SK-N-SH (cell line): ENCODE results near the gene OBSL1. TPM values are rescaled to one million over a fixed set of nuclear protein-coding genes. Genes with fewer than 3 reads are reported as not detected.

Source experiments
- CTCF ChIA-PET: fragments of 300-600, 350-600 bp; formaldehyde crosslinking; extraction: SDS; loops from one replicate; lab custom pipeline; 2021; lab: Yijun Ruan, JAX
- POLR2A ChIA-PET: fragments of 350-600 bp; sonication (Branson Sonifier 250); formaldehyde crosslinking; extraction: SDS; loops from one replicate; lab custom pipeline; 2020; ENCODE audit warnings: antibody characterized with exemption, inconsistent platforms; lab: Yijun Ruan, JAX
- DNase-seq: peaks from one replicate; pipeline ENCODE4 v3.0.0; 2012
- H2AFZ ChIP-seq: fragments of 200-600 bp; sonication (generic); 2 replicates; pipeline ENCODE4 v1.8.1; 2016; ENCODE audit warnings: antibody characterized with exemption, mild to moderate bottlenecking, low read depth
- H3F3A ChIP-seq: fragments of 200-600 bp; sonication (generic); replicated peaks from 2 replicates; pipeline ENCODE3; 2016; ENCODE audit warnings: antibody characterized with exemption, mild to moderate bottlenecking; ENCODE audit not compliant: insufficient read depth
- H3K27ac ChIP-seq, 2 experiments: fragments of 200-500 bp in 1 of 2; fragments of 200-600 bp in 1 of 2; sonication (Bioruptor generic) in 1 of 2; sonication (generic), shearing (Covaris generic) in 1 of 2; 2 replicates each; pipeline versions ENCODE4 v1.5.1 to v1.6.1; 2014 to 2016; ENCODE audit warnings: low read depth in 2 of 2, inconsistent platforms in 1 of 2, low read length in 1 of 2, mild to moderate bottlenecking in 1 of 2, mixed read lengths in 1 of 2
- H3K27me3 ChIP-seq: fragments of 200-600 bp; sonication (generic), shearing (Covaris generic); 2 replicates; pipeline ENCODE4 v1.6.1; 2016; ENCODE audit warnings: mixed run types; ENCODE audit not compliant: insufficient read depth
- H3K36me3 ChIP-seq, 2 experiments: fragments of 200-500 bp in 1 of 2; fragments of 200-600 bp in 1 of 2; sonication (Bioruptor generic) in 1 of 2; sonication (generic) in 1 of 2; replicated peaks in 1 of 2; 2 replicates each; pipeline versions ENCODE3 to v1.5.1; 2014 to 2016; ENCODE audit warnings: low read length in 1 of 2, mild to moderate bottlenecking in 1 of 2; ENCODE audit not compliant: insufficient read depth in 2 of 2, control insufficient read depth in 1 of 2
- H3K4me1 ChIP-seq, 2 experiments: fragments of 200-500 bp in 1 of 2; fragments of 200-600 bp in 1 of 2; sonication (Bioruptor generic) in 1 of 2; sonication (generic), shearing (Covaris generic) in 1 of 2; 2 replicates each; pipeline versions ENCODE4 v1.5.1 to v1.6.1; 2014 to 2016; ENCODE audit warnings: low read depth in 1 of 2, low read length in 1 of 2, mixed run types in 1 of 2; ENCODE audit not compliant: insufficient read depth in 2 of 2, control insufficient read depth in 1 of 2
- H3K4me2 ChIP-seq: fragments of 200-600 bp; sonication (generic), shearing (Covaris generic); 2 replicates; pipeline ENCODE4 v1.6.1; 2017; ENCODE audit warnings: mixed run types
- H3K4me3 ChIP-seq, 2 experiments: fragments of 200-500 bp in 1 of 2; fragments of 200-600 bp in 1 of 2; sonication (Bioruptor generic) in 1 of 2; sonication (generic), shearing (Covaris generic) in 1 of 2; 2 replicates each; pipeline versions ENCODE4 v1.5.1 to v1.8.1; 2014 to 2016; ENCODE audit warnings: low read depth in 2 of 2, inconsistent platforms in 1 of 2, low read length in 1 of 2, mild to moderate bottlenecking in 1 of 2, mixed read lengths in 1 of 2, moderate library complexity in 1 of 2
- H3K79me2 ChIP-seq: fragments of 200-600 bp; sonication (generic); 2 replicates; pipeline ENCODE4 v1.8.1; 2017; ENCODE audit warnings: mild to moderate bottlenecking; ENCODE audit not compliant: insufficient read depth
- H3K9ac ChIP-seq: fragments of 200-600 bp; sonication (generic); 2 replicates; pipeline ENCODE4 v1.6.1; 2017; ENCODE audit warnings: mixed run types
- H3K9me2 ChIP-seq: fragments of 200-600 bp; sonication (generic); 2 replicates; pipeline ENCODE4 v1.6.1; 2017; ENCODE audit warnings: mixed run types
- H3K9me3 ChIP-seq: fragments of 200-600 bp; sonication (generic); 2 replicates; pipeline ENCODE4 v1.6.1; 2017; ENCODE audit warnings: mixed run types, mild to moderate bottlenecking, moderate library complexity
- H4K20me1 ChIP-seq: fragments of 200-600 bp; sonication (generic); 2 replicates; pipeline ENCODE4 v1.6.1; 2017; ENCODE audit warnings: mild to moderate bottlenecking, mixed run types; ENCODE audit not compliant: insufficient read depth
- CHD2 ChIP-seq: fragments of 150-350 bp; IDR thresholded peaks from 2 replicates; pipeline ENCODE4 v1.6.1; 2018; ENCODE audit warnings: low read length; ENCODE audit not compliant: partially characterized antibody
- ELF1 ChIP-seq: IDR thresholded peaks from 2 replicates; pipeline ENCODE4 v1.4.0; 2012
- FOSL2 ChIP-seq: IDR thresholded peaks from 2 replicates; pipeline ENCODE4 v1.4.0; 2012; ENCODE audit warnings: low read depth, mild to moderate bottlenecking, moderate library complexity, borderline replicate concordance
- FOXJ3 ChIP-seq: sonication (generic); formaldehyde crosslinking; IDR thresholded peaks from 2 replicates; pipeline ENCODE4 v1.5.1; 2020; ENCODE audit warnings: mild to moderate bottlenecking, missing genetic modification reagents
- FOXM1 ChIP-seq: IDR thresholded peaks from 2 replicates; pipeline ENCODE4 v1.4.0; 2012; ENCODE audit warnings: low read depth, mild to moderate bottlenecking
- GABPA ChIP-seq: IDR thresholded peaks from 2 replicates; pipeline ENCODE4 v1.4.0; 2012; ENCODE audit warnings: low read depth, mild to moderate bottlenecking
- GATA2 ChIP-seq: sonication (generic); formaldehyde crosslinking; IDR thresholded peaks from 2 replicates; pipeline ENCODE4 v1.5.0; 2020; ENCODE audit warnings: mild to moderate bottlenecking, missing genetic modification reagents
- JUND ChIP-seq: IDR thresholded peaks from 2 replicates; pipeline ENCODE4 v1.4.0; 2012
- MEF2A ChIP-seq: IDR thresholded peaks from 2 replicates; pipeline ENCODE4 v1.4.0; 2012; ENCODE audit warnings: low read depth, borderline replicate concordance
- MXI1 ChIP-seq: IDR thresholded peaks from 2 replicates; pipeline ENCODE4 v1.6.1; 2012; ENCODE audit warnings: mild to moderate bottlenecking, low read depth, low read length, improper control_type of control experiment
- NFIC ChIP-seq: IDR thresholded peaks from 2 replicates; pipeline ENCODE4 v1.4.0; 2012; ENCODE audit warnings: borderline replicate concordance
- NRF1 ChIP-seq: IDR thresholded peaks from 2 replicates; pipeline ENCODE4 v1.6.1; 2012; ENCODE audit warnings: low read depth, mild to moderate bottlenecking, low read length
- RAD21 ChIP-seq: IDR thresholded peaks from 2 replicates; pipeline ENCODE4 v1.6.1; 2012; ENCODE audit warnings: mild to moderate bottlenecking, low read length
- RCOR1 ChIP-seq: fragments of 150-350 bp; IDR thresholded peaks from 2 replicates; pipeline ENCODE4 v1.6.1; 2017; ENCODE audit warnings: antibody characterized with exemption, low read length
- RXRA ChIP-seq: IDR thresholded peaks from 2 replicates; pipeline ENCODE4 v1.4.0; 2012; ENCODE audit warnings: low read depth, mild to moderate bottlenecking, borderline replicate concordance
- SMC3 ChIP-seq: IDR thresholded peaks from 2 replicates; pipeline ENCODE4 v1.6.1; 2012; ENCODE audit warnings: low read depth, low read length, improper control_type of control experiment
- TCF12 ChIP-seq: IDR thresholded peaks from 2 replicates; pipeline ENCODE4 v1.4.0; 2012
- TEAD4 ChIP-seq: IDR thresholded peaks from 2 replicates; pipeline ENCODE4 v1.4.0; 2012; ENCODE audit warnings: mild to moderate bottlenecking, borderline replicate concordance; ENCODE audit not compliant: insufficient read depth
- WGBS: methylation state at CpG from one replicate; pipeline ENCODE4 v1.1.6; 2017; ENCODE audit warnings: low lambda C conversion rate; 5-methylcytosine and 5-hydroxymethylcytosine counted together
- polyA plus RNA-seq, 3 experiments: library from polyadenylated mRNA; depleted of rRNA; stranded (reverse); fragments of >200 nt; gene quantifications; 2 replicates each; pipeline ENCODE4 v1.2.3, GENCODE V29; 2012
- TF ChIP-seq, protein P1 (sequence below): IDR thresholded peaks from 2 replicates; pipeline ENCODE4 v1.6.1; 2012; ENCODE audit warnings: mild to moderate bottlenecking, low read depth, low read length, moderate library complexity
- TF ChIP-seq, protein P2 (sequence below): fragments of 150-350 bp; IDR thresholded peaks from 2 replicates; pipeline ENCODE4 v1.6.1; 2017; ENCODE audit warnings: antibody characterized with exemption, low read length, low read depth, borderline replicate concordance
- TF ChIP-seq, protein P3 (sequence below): IDR thresholded peaks from 2 replicates; pipeline ENCODE4; 2012

Gene OBSL1
- polyA plus RNA-seq, 1 of the 3 experiments (the other 2 are of a cell fraction): 93.0 TPM

DNA sequence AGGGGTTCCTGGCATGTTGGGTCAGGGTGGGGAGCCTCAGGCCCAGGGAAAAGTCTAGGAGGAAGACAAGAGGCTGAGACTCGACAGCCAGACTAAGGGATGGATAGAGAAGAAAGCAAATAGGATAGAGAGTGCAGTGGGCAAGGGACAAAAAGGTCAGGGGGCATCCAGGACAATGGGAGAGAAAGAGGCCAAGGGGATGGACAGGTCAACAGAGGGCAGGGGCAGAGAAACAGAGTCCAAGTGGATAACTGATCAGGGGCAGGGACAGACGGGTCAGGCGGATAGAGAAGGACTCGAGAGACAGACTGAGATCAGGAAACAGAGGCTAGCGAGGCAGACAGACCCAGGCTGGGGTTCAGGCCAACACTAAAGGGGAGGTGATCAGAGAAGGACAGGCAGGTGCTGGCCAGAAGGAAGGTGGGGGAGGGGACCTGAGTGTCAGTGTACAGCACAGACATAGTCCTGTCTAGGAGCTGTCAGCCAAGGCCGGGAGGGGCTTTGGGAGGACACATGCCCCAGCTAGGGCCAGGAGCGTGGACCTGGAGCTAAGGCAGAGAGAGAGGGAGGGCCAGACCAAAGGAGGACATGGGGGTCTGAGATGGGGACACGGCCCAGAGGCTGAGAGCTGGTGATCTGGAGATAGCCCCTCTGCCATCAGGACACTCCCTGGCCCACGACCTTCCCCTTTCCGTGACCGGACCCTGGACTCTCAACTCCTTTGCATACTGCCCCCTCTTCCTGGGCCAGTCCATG lies 44.8 kb downstream of the OBSL1 start:
- TF ChIP-seq, protein P1, sequence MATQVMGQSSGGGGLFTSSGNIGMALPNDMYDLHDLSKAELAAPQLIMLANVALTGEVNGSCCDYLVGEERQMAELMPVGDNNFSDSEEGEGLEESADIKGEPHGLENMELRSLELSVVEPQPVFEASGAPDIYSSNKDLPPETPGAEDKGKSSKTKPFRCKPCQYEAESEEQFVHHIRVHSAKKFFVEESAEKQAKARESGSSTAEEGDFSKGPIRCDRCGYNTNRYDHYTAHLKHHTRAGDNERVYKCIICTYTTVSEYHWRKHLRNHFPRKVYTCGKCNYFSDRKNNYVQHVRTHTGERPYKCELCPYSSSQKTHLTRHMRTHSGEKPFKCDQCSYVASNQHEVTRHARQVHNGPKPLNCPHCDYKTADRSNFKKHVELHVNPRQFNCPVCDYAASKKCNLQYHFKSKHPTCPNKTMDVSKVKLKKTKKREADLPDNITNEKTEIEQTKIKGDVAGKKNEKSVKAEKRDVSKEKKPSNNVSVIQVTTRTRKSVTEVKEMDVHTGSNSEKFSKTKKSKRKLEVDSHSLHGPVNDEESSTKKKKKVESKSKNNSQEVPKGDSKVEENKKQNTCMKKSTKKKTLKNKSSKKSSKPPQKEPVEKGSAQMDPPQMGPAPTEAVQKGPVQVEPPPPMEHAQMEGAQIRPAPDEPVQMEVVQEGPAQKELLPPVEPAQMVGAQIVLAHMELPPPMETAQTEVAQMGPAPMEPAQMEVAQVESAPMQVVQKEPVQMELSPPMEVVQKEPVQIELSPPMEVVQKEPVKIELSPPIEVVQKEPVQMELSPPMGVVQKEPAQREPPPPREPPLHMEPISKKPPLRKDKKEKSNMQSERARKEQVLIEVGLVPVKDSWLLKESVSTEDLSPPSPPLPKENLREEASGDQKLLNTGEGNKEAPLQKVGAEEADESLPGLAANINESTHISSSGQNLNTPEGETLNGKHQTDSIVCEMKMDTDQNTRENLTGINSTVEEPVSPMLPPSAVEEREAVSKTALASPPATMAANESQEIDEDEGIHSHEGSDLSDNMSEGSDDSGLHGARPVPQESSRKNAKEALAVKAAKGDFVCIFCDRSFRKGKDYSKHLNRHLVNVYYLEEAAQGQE: no peak
- TF ChIP-seq GATA2 (CRISPR knock-in tag): peak; percentile 60
- Histone ChIP-seq H3K9me3 (no peaks in the 10 kb centered on the region), H2AFZ (no peak overlapping the region), H3K36me3 (no peaks in the 10 kb centered on the region), H3K27me3 (no peaks in the 10 kb centered on the region; the same call in 1 of the 2 replicates), H3F3A (no peaks in the 10 kb centered on the region), H3K9me2 (no peaks in the 10 kb centered on the region), H3K4me1 (peaks cover 4 to 59% of the 10 kb centered on the region in 2 experiments; a peak in 2 of 4 replicates), H3K4me2 (no peak overlapping the region), H3K9ac (no peak overlapping the region), H4K20me1 (no peaks in the 10 kb centered on the region), H3K27ac (peak overlapping the region in 1 of 2 experiments; percentile 98; a peak in 2 of 4 replicates), H3K4me3 (no peak overlapping the region; a peak in 1 of 4 replicates), H3K79me2 (no peaks in the 10 kb centered on the region)
- 67% methylated on average over 10 of the region's 11 CpGs for WGBS
- DNase-seq: no peak
- CTCF ChIA-PET: interaction anchor here (1.1 to 62.1 kb wide), 8 partner anchors 14 to 136 kb away, joined by 3 to 2824 read pairs (median 103); partner anchors contain the start of genes ASIC4, CHPF, DNPEP and GMPPA
- POLR2A ChIA-PET: interaction anchor here (0.6 to 8.0 kb wide), 14 partner anchors 12 to 138 kb away, joined by 3 to 210 read pairs (median 5); partner anchors contain the start of genes ASIC4, CHPF, DNPEP and GMPPA

DNA sequence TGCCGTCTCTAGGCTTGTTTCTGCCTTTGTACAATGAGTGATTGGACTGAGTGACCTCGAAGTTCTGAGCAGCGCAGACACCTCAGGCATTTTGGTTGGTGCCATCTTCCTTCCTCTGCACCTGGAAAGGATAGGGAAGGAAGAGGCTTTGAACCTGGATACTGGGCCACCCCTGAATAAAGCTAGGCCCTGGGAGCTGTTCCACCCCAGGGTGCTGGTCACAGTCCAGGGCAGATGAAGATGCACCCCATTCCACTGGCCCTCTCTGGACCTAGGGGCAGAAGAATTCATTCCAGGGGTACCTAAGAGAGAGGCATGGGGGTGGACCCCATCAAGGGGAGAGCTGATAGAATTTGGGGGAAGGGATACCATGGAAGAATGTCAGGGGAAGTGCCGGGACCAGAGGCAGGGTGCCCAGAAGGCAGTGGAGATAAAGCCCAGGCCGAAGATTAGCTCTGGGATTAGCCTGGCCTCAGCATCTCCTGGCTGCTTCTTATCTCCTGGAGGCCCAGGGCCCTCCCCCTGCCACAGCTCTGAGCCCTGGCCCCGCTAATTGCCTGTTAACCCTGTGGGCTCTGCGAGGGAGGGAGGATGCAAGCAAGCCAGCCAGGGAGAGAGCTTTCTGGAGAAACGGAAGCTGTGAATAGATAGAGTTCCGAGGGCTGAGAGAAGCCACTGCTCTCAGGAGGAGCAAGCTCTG lies 45.7 kb downstream of the OBSL1 start:
- H3K4me3 ChIP-seq: no peak overlapping the region; a peak in 1 of 4 replicates
- H3K79me2 ChIP-seq: no peaks in the 10 kb centered on the region
- H3K9ac ChIP-seq: no peak overlapping the region
- H3K4me2 ChIP-seq: no peak overlapping the region
- 50% methylated on average over 6 of the region's 9 CpGs for WGBS
- no peaks in the 10 kb centered on the region for H3K36me3 ChIP-seq
- ChIA-PET POLR2A (interaction anchor here (0.9 to 8.0 kb wide), 10 partner anchors 13 to 72 kb away, joined by 3 to 210 read pairs (median 7); partner anchors contain the start of genes ASIC4, CHPF, GMPPA and INHA), CTCF (interaction anchor here (1.3 to 62.1 kb wide), 6 partner anchors 15 to 137 kb away, joined by 3 to 2824 read pairs (median 161); partner anchors contain the start of genes ASIC4, CHPF, GMPPA and TMEM198)
- no peaks in the 10 kb centered on the region for H3K9me2 ChIP-seq
- no peaks in the 10 kb centered on the region for H4K20me1 ChIP-seq
- no peaks in the 10 kb centered on the region for H3F3A ChIP-seq
- no peaks in the 10 kb centered on the region for H3K9me3 ChIP-seq
- peak; percentile 91 for DNase-seq
- H3K27me3 ChIP-seq: no peaks in the 10 kb centered on the region; the same call in 1 of the 2 replicates
- H3K4me1 ChIP-seq: peaks cover 12 to 67% of the 10 kb centered on the region in 2 experiments; a peak in 2 of 4 replicates
- H2AFZ ChIP-seq: no peak overlapping the region
- peak overlapping the region in 1 of 2 experiments; percentile 98; a peak in 2 of 4 replicates for H3K27ac ChIP-seq
- TF ChIP-seq NFIC: no peak
- TF ChIP-seq SMC3: peak; percentile 22; the same call in 1 of the 2 replicates
- TF ChIP-seq GATA2 (CRISPR knock-in tag): peak; percentile 99
- TF ChIP-seq JUND: no peak
- TF ChIP-seq, protein P2, sequence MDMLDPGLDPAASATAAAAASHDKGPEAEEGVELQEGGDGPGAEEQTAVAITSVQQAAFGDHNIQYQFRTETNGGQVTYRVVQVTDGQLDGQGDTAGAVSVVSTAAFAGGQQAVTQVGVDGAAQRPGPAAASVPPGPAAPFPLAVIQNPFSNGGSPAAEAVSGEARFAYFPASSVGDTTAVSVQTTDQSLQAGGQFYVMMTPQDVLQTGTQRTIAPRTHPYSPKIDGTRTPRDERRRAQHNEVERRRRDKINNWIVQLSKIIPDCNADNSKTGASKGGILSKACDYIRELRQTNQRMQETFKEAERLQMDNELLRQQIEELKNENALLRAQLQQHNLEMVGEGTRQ: no peak
- TF ChIP-seq FOSL2: no peak
- peak; percentile 86 for TF ChIP-seq FOXJ3
- TF ChIP-seq CHD2: peak; percentile 83
- peak; percentile 89 for TF ChIP-seq RCOR1
- 0 out of 2 replicates have a peak, but pooled peaks have one; percentile 66 for TF ChIP-seq MXI1
- no peak for TF ChIP-seq MEF2A
- no peak for TF ChIP-seq ELF1
- no peak for TF ChIP-seq NRF1
- TF ChIP-seq GABPA: no peak
- TF ChIP-seq RAD21: peak; percentile 38
- no peak for TF ChIP-seq TEAD4
- TF ChIP-seq RXRA: no peak
- TF ChIP-seq FOXM1: no peak
- no peak for TF ChIP-seq TCF12
- TF ChIP-seq, protein P3, sequence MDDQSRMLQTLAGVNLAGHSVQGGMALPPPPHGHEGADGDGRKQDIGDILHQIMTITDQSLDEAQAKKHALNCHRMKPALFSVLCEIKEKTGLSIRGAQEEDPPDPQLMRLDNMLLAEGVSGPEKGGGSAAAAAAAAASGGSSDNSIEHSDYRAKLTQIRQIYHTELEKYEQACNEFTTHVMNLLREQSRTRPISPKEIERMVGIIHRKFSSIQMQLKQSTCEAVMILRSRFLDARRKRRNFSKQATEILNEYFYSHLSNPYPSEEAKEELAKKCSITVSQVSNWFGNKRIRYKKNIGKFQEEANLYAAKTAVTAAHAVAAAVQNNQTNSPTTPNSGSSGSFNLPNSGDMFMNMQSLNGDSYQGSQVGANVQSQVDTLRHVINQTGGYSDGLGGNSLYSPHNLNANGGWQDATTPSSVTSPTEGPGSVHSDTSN: no peak
